Activated CD8-positive, alpha-beta memory T cell treated with anti-CD3 and anti-CD28 coated beads, Interleukin-2, amount 50 U/mL, for 1 hour (primary cell): Measurements from ENCODE around the gene MED22.
"Not testable (repeated sequence)": the region's sequence is repeated elsewhere in the genome, so short reads cannot be mapped to it uniquely, and the experiment has no call there.

Experiments
- DNase-seq: peaks from one replicate; pipeline ENCODE4 v3.0.0-alpha.2; 2020; ENCODE audit errors: extremely low read depth

The MED22 gene

GRCh38 chr9:133334888-133335287, 13.0 kb downstream of the MED22 start:
- DNase-seq = not testable (repeated sequence)

GRCh38 chr9:133334161-133334560, 13.8 kb downstream of the MED22 start:
- no peak for DNase-seq

GRCh38 chr9:133333566-133333965, 14.4 kb downstream of the MED22 start:
- DNase-seq = no peak

- DNase-seq = no peak
Observed at GRCh38 chr9:133333011-133333410, 14.9 kb downstream of the MED22 start.

- DNase-seq = no peak
Observed at GRCh38 chr9:133332381-133332730, 15.6 kb downstream of the MED22 start.

GRCh38 chr9:133331641-133332380, 16.1 kb downstream of the MED22 start:
- DNase-seq = no peak

- DNase-seq = no peak
Observed at GRCh38 chr9:133331221-133331620, 16.7 kb downstream of the MED22 start.

GRCh38 chr9:133329306-133330156, 18.4 kb downstream of the MED22 start:
- DNase-seq = not testable (repeated sequence)

- no peak for DNase-seq
Observed at GRCh38 chr9:133327834-133328484, 20.0 kb downstream of the MED22 start.

GRCh38 chr9:133327021-133327420, 20.9 kb downstream of the MED22 start:
- DNase-seq = not testable (repeated sequence)

GRCh38 chr9:133323991-133324703, 23.8 kb downstream of the MED22 start:
- DNase-seq = no peak

GRCh38 chr9:133323211-133323610, 24.7 kb downstream of the MED22 start:
- no peak for DNase-seq

- no peak for DNase-seq
Observed at GRCh38 chr9:133322701-133323100, 25.2 kb downstream of the MED22 start.

GRCh38 chr9:133321411-133321935, 26.5 kb downstream of the MED22 start:
- no peak for DNase-seq

- no peak for DNase-seq
Observed at GRCh38 chr9:133320421-133320881, 27.5 kb downstream of the MED22 start.

- DNase-seq = not testable (repeated sequence)
Observed at GRCh38 chr9:133317551-133317950, 30.4 kb downstream of the MED22 start.

GRCh38 chr9:133315997-133316396, 31.9 kb downstream of the MED22 start:
- DNase-seq = no peak

GRCh38 chr9:133309608-133310007, 38.3 kb downstream of the MED22 start:
- DNase-seq = no peak

GRCh38 chr9:133307301-133307700, 40.6 kb downstream of the MED22 start:
- DNase-seq = no peak

- DNase-seq = no peak
Observed at GRCh38 chr9:133306242-133307204, 41.4 kb downstream of the MED22 start.
